ENCODE measurements around the gene ZNHIT1. TPM values are rescaled to one million over a fixed set of nuclear protein-coding genes. Genes with fewer than 3 reads are reported as not detected.
A peak's percentile ranks its signal among the peaks of the same experiment; 100 is the strongest.

The ZNHIT1 gene
- polyA plus RNA-seq, 2 donors: 56.0 to 73.2 TPM

- Histone ChIP-seq H3K36me3 (ENCODE audit: control insufficient read depth in 2 of 2, insufficient read depth in 2 of 2, low read length in 1 of 2) (no peaks in the 10 kb centered on the region), H3K27ac (ENCODE audit: low read depth in 2 of 2, low read length in 1 of 2) (no peak overlapping the region), H3K4me3 (ENCODE audit: low read depth in 1 of 2, low read length in 2 of 2) (peak overlapping the region; percentile 9 to 10), H3K9me3 (ENCODE audit: control insufficient read depth in 2 of 2, insufficient read depth in 1 of 2, low read depth in 1 of 2, low read length in 1 of 2) (peaks cover 0 to 2% of the 10 kb centered on the region in 2 donors), H3K27me3 (ENCODE audit: control insufficient read depth in 1 of 2, insufficient read depth in 2 of 2, low read length in 2 of 2) (peaks cover 5 to 49% of the 10 kb centered on the region in 2 donors), H3K4me1 (ENCODE audit: control insufficient read depth in 2 of 2, insufficient read depth in 2 of 2, low read length in 1 of 2) (peaks cover 8 to 18% of the 10 kb centered on the region in 2 donors)
- WGBS, 2 donors: 2 to 3% methylated on average over 41 to 53 of the region's 53 CpGs
These were observed 44.9 kb upstream of the ZNHIT1 start for GRCh38 chr7:101172854-101173751.

GRCh38 chr7:101173752-101174244, 44.2 kb upstream of the ZNHIT1 start:
- H3K9me3 ChIP-seq (ENCODE audit: control insufficient read depth in 2 of 2, insufficient read depth in 1 of 2, low read depth in 1 of 2, low read length in 1 of 2): peaks cover 0 to 2% of the 10 kb centered on the region in 2 donors
- no peaks in the 10 kb centered on the region for H3K36me3 ChIP-seq (ENCODE audit: control insufficient read depth in 2 of 2, insufficient read depth in 2 of 2, low read length in 1 of 2)
- peaks cover 5 to 50% of the 10 kb centered on the region in 2 donors for H3K27me3 ChIP-seq (ENCODE audit: control insufficient read depth in 1 of 2, insufficient read depth in 2 of 2, low read length in 2 of 2)
- no peak overlapping the region for H3K4me3 ChIP-seq (ENCODE audit: low read depth in 1 of 2, low read length in 2 of 2)
- H3K27ac ChIP-seq (ENCODE audit: low read depth in 2 of 2, low read length in 1 of 2): no peak overlapping the region
- WGBS, 2 donors: 6 to 7% methylated on average over 16 of the region's 16 CpGs
- peaks cover 8 to 18% of the 10 kb centered on the region in 2 donors for H3K4me1 ChIP-seq (ENCODE audit: control insufficient read depth in 2 of 2, insufficient read depth in 2 of 2, low read length in 1 of 2)

- 6 to 11% methylated on average over 28 of the region's 28 CpGs for WGBS, 2 donors
- H3K27me3 ChIP-seq (ENCODE audit: control insufficient read depth in 1 of 2, insufficient read depth in 2 of 2, low read length in 2 of 2): peaks cover 5 to 49% of the 10 kb centered on the region in 2 donors
- H3K27ac ChIP-seq (ENCODE audit: low read depth in 2 of 2, low read length in 1 of 2): no peak overlapping the region
- no peak overlapping the region for H3K4me3 ChIP-seq (ENCODE audit: low read depth in 1 of 2, low read length in 2 of 2)
- no peaks in the 10 kb centered on the region for H3K36me3 ChIP-seq (ENCODE audit: control insufficient read depth in 2 of 2, insufficient read depth in 2 of 2, low read length in 1 of 2)
- peaks cover 0 to 2% of the 10 kb centered on the region in 2 donors for H3K9me3 ChIP-seq (ENCODE audit: control insufficient read depth in 2 of 2, insufficient read depth in 1 of 2, low read depth in 1 of 2, low read length in 1 of 2)
- peaks cover 8 to 17% of the 10 kb centered on the region in 2 donors for H3K4me1 ChIP-seq (ENCODE audit: control insufficient read depth in 2 of 2, insufficient read depth in 2 of 2, low read length in 1 of 2)
These were observed 43.6 kb upstream of the ZNHIT1 start for GRCh38 chr7:101174322-101174854.

GRCh38 chr7:101175664-101176063, 42.3 kb upstream of the ZNHIT1 start:
- Histone ChIP-seq H3K4me1 (ENCODE audit: control insufficient read depth in 2 of 2, insufficient read depth in 2 of 2, low read length in 1 of 2) (peaks cover 8 to 16% of the 10 kb centered on the region in 2 donors), H3K36me3 (ENCODE audit: control insufficient read depth in 2 of 2, insufficient read depth in 2 of 2, low read length in 1 of 2) (no peaks in the 10 kb centered on the region), H3K27ac (ENCODE audit: low read depth in 2 of 2, low read length in 1 of 2) (no peak overlapping the region), H3K4me3 (ENCODE audit: low read depth in 1 of 2, low read length in 2 of 2) (no peak overlapping the region), H3K9me3 (ENCODE audit: control insufficient read depth in 2 of 2, insufficient read depth in 1 of 2, low read depth in 1 of 2, low read length in 1 of 2) (peaks cover 0 to 2% of the 10 kb centered on the region in 2 donors), H3K27me3 (ENCODE audit: control insufficient read depth in 1 of 2, insufficient read depth in 2 of 2, low read length in 2 of 2) (peaks cover 8 to 52% of the 10 kb centered on the region in 2 donors)
- WGBS, 2 donors: 32 to 44% methylated on average over 3 of the region's 3 CpGs

- H3K4me3 ChIP-seq (ENCODE audit: low read depth in 1 of 2, low read length in 2 of 2): no peak overlapping the region
- H3K27me3 ChIP-seq (ENCODE audit: control insufficient read depth in 1 of 2, insufficient read depth in 2 of 2, low read length in 2 of 2): peaks cover 5 to 37% of the 10 kb centered on the region in 2 donors
- 54 to 57% methylated on average over 2 of the region's 2 CpGs for WGBS, 2 donors
- H3K27ac ChIP-seq (ENCODE audit: low read depth in 2 of 2, low read length in 1 of 2): no peak overlapping the region
- H3K4me1 ChIP-seq (ENCODE audit: control insufficient read depth in 2 of 2, insufficient read depth in 2 of 2, low read length in 1 of 2): peaks cover 1 to 10% of the 10 kb centered on the region in 2 donors
- no peaks in the 10 kb centered on the region for H3K36me3 ChIP-seq (ENCODE audit: control insufficient read depth in 2 of 2, insufficient read depth in 2 of 2, low read length in 1 of 2)
- peaks cover 0 to 2% of the 10 kb centered on the region in 2 donors for H3K9me3 ChIP-seq (ENCODE audit: control insufficient read depth in 2 of 2, insufficient read depth in 1 of 2, low read depth in 1 of 2, low read length in 1 of 2)
These were observed 40.3 kb upstream of the ZNHIT1 start for GRCh38 chr7:101177644-101178043.

GRCh38 chr7:101179117-101179516, 38.8 kb upstream of the ZNHIT1 start:
- Histone ChIP-seq H3K36me3 (ENCODE audit: control insufficient read depth in 2 of 2, insufficient read depth in 2 of 2, low read length in 1 of 2) (no peaks in the 10 kb centered on the region), H3K27me3 (ENCODE audit: control insufficient read depth in 1 of 2, insufficient read depth in 2 of 2, low read length in 2 of 2) (peaks cover 4 to 25% of the 10 kb centered on the region in 2 donors), H3K4me1 (ENCODE audit: control insufficient read depth in 2 of 2, insufficient read depth in 2 of 2, low read length in 1 of 2) (peaks cover 0 to 6% of the 10 kb centered on the region in 2 donors), H3K4me3 (ENCODE audit: low read depth in 1 of 2, low read length in 2 of 2) (no peak overlapping the region), H3K27ac (ENCODE audit: low read depth in 2 of 2, low read length in 1 of 2) (no peak overlapping the region), H3K9me3 (ENCODE audit: control insufficient read depth in 2 of 2, insufficient read depth in 1 of 2, low read depth in 1 of 2, low read length in 1 of 2) (no peaks in the 10 kb centered on the region)
- WGBS, 2 donors: 2 to 4% methylated on average over 19 to 20 of the region's 20 CpGs

- no peaks in the 10 kb centered on the region for H3K36me3 ChIP-seq (ENCODE audit: control insufficient read depth in 2 of 2, insufficient read depth in 2 of 2, low read length in 1 of 2)
- H3K4me1 ChIP-seq (ENCODE audit: control insufficient read depth in 2 of 2, insufficient read depth in 2 of 2, low read length in 1 of 2): peaks cover 0 to 3% of the 10 kb centered on the region in 2 donors
- WGBS, 2 donors: 3 to 4% methylated on average over 24 to 27 of the region's 27 CpGs
- no peaks in the 10 kb centered on the region for H3K9me3 ChIP-seq (ENCODE audit: control insufficient read depth in 2 of 2, insufficient read depth in 1 of 2, low read depth in 1 of 2, low read length in 1 of 2)
- H3K27ac ChIP-seq (ENCODE audit: low read depth in 2 of 2, low read length in 1 of 2): no peak overlapping the region
- no peak overlapping the region for H3K4me3 ChIP-seq (ENCODE audit: low read depth in 1 of 2, low read length in 2 of 2)
- H3K27me3 ChIP-seq (ENCODE audit: control insufficient read depth in 1 of 2, insufficient read depth in 2 of 2, low read length in 2 of 2): peaks cover 4 to 20% of the 10 kb centered on the region in 2 donors
These were observed 38.3 kb upstream of the ZNHIT1 start for GRCh38 chr7:101179713-101180112.

GRCh38 chr7:101180130-101180755, 37.7 kb upstream of the ZNHIT1 start, which contains the start of gene NAT16:
NAT16 (minus strand) TSS chr7:101180293; CDS start chr7:101174807, 5,486 bp downstream.
- Histone ChIP-seq H3K4me3 (ENCODE audit: low read depth in 1 of 2, low read length in 2 of 2) (no peak within 1 kb of the TSS), H3K9me3 (ENCODE audit: control insufficient read depth in 2 of 2, insufficient read depth in 1 of 2, low read depth in 1 of 2, low read length in 1 of 2) (no peaks in the 10 kb centered on the region), H3K36me3 (ENCODE audit: control insufficient read depth in 2 of 2, insufficient read depth in 2 of 2, low read length in 1 of 2) (no peaks in the 10 kb centered on the region), H3K4me1 (ENCODE audit: control insufficient read depth in 2 of 2, insufficient read depth in 2 of 2, low read length in 1 of 2) (peaks cover 0 to 3% of the 10 kb centered on the region in 2 donors), H3K27ac (ENCODE audit: low read depth in 2 of 2, low read length in 1 of 2) (no peak within 1 kb of the TSS), H3K27me3 (ENCODE audit: control insufficient read depth in 1 of 2, insufficient read depth in 2 of 2, low read length in 2 of 2) (peaks cover 4 to 19% of the 10 kb centered on the region in 2 donors)
- WGBS, 2 donors: 3 to 4% methylated on average over 55 to 56 of the region's 56 CpGs

GRCh38 chr7:101185258-101185839, 32.6 kb upstream of the ZNHIT1 start:
- Histone ChIP-seq H3K4me3 (ENCODE audit: low read depth in 1 of 2, low read length in 2 of 2) (no peak overlapping the region), H3K27ac (ENCODE audit: low read depth in 2 of 2, low read length in 1 of 2) (no peak overlapping the region), H3K9me3 (ENCODE audit: control insufficient read depth in 2 of 2, insufficient read depth in 1 of 2, low read depth in 1 of 2, low read length in 1 of 2) (no peaks in the 10 kb centered on the region), H3K36me3 (ENCODE audit: control insufficient read depth in 2 of 2, insufficient read depth in 2 of 2, low read length in 1 of 2) (no peaks in the 10 kb centered on the region), H3K27me3 (ENCODE audit: control insufficient read depth in 1 of 2, insufficient read depth in 2 of 2, low read length in 2 of 2) (peaks cover 0 to 4% of the 10 kb centered on the region in 2 donors), H3K4me1 (ENCODE audit: control insufficient read depth in 2 of 2, insufficient read depth in 2 of 2, low read length in 1 of 2) (no peaks in the 10 kb centered on the region)
- WGBS, 2 donors: 44 to 50% methylated on average over 5 of the region's 5 CpGs

Data from esophagus (tissue), 2 donors.